OCI-LY7 (cell line): ENCODE data around the gene HEYL.

Experiments used
- EZH2phosphoT487 ChIP-seq: fragments of 200-600 bp; sonication (generic); IDR thresholded peaks from 2 replicates; pipeline ENCODE4 v1.6.1; 2018; ENCODE audit warnings: low read depth, borderline replicate concordance, mild to moderate bottlenecking, mixed run types, antibody characterized with exemption, low read length, moderate library complexity, mixed read lengths
- TF ChIP-seq, protein P1 (sequence below): fragments of 200-600 bp; sonication (generic); conservative IDR thresholded peaks from 2 replicates; pipeline ENCODE4 v1.5.1; 2014; ENCODE audit warnings: mild to moderate bottlenecking, antibody characterized with exemption, low read length, moderate library complexity, mixed read lengths

DNA sequence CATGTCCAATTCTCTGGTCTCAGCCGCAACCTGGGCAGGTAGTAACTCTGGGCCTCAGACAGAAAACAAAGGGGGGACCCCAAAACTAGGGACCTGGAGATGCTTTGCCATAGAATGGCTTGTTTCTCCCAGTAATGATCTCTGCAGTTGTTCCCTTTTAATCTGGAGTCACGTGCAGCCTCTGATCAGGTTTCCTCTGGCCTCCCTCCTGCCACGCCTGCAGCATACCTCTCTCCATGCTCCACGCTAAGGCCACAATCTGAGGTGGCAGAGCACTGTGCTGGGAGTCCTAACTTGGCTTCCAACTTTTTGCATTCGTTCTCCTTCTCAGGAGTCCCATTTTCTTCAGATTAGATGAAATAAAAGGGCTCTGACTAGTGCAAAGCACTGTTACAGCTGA is 64.8 kb downstream of the HEYL start:
- TF ChIP-seq, protein P1, sequence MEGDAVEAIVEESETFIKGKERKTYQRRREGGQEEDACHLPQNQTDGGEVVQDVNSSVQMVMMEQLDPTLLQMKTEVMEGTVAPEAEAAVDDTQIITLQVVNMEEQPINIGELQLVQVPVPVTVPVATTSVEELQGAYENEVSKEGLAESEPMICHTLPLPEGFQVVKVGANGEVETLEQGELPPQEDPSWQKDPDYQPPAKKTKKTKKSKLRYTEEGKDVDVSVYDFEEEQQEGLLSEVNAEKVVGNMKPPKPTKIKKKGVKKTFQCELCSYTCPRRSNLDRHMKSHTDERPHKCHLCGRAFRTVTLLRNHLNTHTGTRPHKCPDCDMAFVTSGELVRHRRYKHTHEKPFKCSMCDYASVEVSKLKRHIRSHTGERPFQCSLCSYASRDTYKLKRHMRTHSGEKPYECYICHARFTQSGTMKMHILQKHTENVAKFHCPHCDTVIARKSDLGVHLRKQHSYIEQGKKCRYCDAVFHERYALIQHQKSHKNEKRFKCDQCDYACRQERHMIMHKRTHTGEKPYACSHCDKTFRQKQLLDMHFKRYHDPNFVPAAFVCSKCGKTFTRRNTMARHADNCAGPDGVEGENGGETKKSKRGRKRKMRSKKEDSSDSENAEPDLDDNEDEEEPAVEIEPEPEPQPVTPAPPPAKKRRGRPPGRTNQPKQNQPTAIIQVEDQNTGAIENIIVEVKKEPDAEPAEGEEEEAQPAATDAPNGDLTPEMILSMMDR = no peak
- TF ChIP-seq EZH2phosphoT487 = no peak
